ENCODE results near the gene NLRP8.
"Not testable (repeated sequence)": the region's sequence is repeated elsewhere in the genome, so short reads cannot be mapped to it uniquely, and the experiment has no call there.

Gene NLRP8

GRCh38 chr19:55980415-55980814, 32.8 kb downstream of the NLRP8 start:
- no peak for DNase-seq

- DNase-seq, result no peak
Observed at GRCh38 chr19:55985254-55985653, 37.6 kb downstream of the NLRP8 start.

GRCh38 chr19:55986487-55986886, 38.9 kb downstream of the NLRP8 start, which contains the start of gene NLRP5:
Gene NLRP5, plus strand, starts transcription at chr19:55986775.
- DNase-seq, result peak; percentile 79

- no peak for DNase-seq
Observed at GRCh38 chr19:55990831-55991230, 43.2 kb downstream of the NLRP8 start.

GRCh38 chr19:55993492-55993891, 45.9 kb downstream of the NLRP8 start:
- DNase-seq, result no peak

GRCh38 chr19:56014765-56015164, 67.1 kb downstream of the NLRP8 start:
- no peak for DNase-seq

GRCh38 chr19:56015756-56016155, 68.1 kb downstream of the NLRP8 start:
- peak; percentile 54 for DNase-seq

GRCh38 chr19:56019325-56019724, 71.7 kb downstream of the NLRP8 start:
- not testable (repeated sequence) for DNase-seq

- DNase-seq, result not testable (repeated sequence)
Observed at GRCh38 chr19:56020355-56020975, 72.8 kb downstream of the NLRP8 start.

- DNase-seq, result peak; percentile 32
Observed at GRCh38 chr19:56026769-56027168, 79.1 kb downstream of the NLRP8 start.

All from RPMI8226 (cell line).